Endothelial cell of umbilical vein (primary cell): ENCODE data around the gene MECP2. TPM values are rescaled to one million over a fixed set of nuclear protein-coding genes. Genes with fewer than 3 reads are reported as not detected.

ENCODE experiments used
- BruUV-seq: library from RNA; stranded (reverse); fragments of 400-500 nt; replicated peaks from 2 replicates; lab custom pipeline; 2021; lab: Mats Ljungman, UMichigan
- CTCF ChIA-PET: fragments of 300-600, 350-600 bp; sonication (Branson Sonifier 250); formaldehyde crosslinking; loops from one replicate; lab custom pipeline; 2021; ENCODE audit warnings: antibody characterized with exemption, inconsistent platforms; lab: Charles Lee
- POLR2A ChIA-PET: fragments of 300-600, 350-600 bp; sonication (Branson Sonifier 250); formaldehyde crosslinking; loops from one replicate; lab custom pipeline; 2021; ENCODE audit warnings: antibody characterized with exemption, inconsistent platforms; lab: Charles Lee
- DNase-seq: peaks from one replicate; pipeline ENCODE4 v3.0.0-alpha.2; 2011; ENCODE audit warnings: low read depth, low spot score
- FAIRE-seq: peaks from 2 replicates; lab custom pipeline; 2011; peaks lifted over from hg19 to GRCh38; lab: Jason Lieb, UNC
- H2AFZ ChIP-seq: 2 replicates; pipeline ENCODE4 v1.6.0; 2012; ENCODE audit warnings: low read depth, low read length, control low read depth, inconsistent platforms
- H3K27ac ChIP-seq: 2 replicates; pipeline ENCODE4 v1.5.1; 2011; ENCODE audit warnings: low read depth, mild to moderate bottlenecking, control low read depth, low read length, moderate library complexity; ENCODE audit not compliant: insufficient read depth
- H3K27me3 ChIP-seq, 2 experiments: 2 replicates each; pipeline versions ENCODE4 v1.6.0 to v1.6.1; 2011; ENCODE audit warnings: low read length in 2 of 2, mixed read lengths in 1 of 2; ENCODE audit not compliant: control insufficient read depth in 2 of 2, insufficient read depth in 2 of 2
- H3K36me3 ChIP-seq, 2 experiments: 2 replicates in 1 of 2; 3 replicates in 1 of 2; pipeline ENCODE4 v1.5.1; 2011; ENCODE audit warnings: low read length in 2 of 2, mild to moderate bottlenecking in 1 of 2, moderate library complexity in 1 of 2; ENCODE audit not compliant: control insufficient read depth in 2 of 2, insufficient read depth in 2 of 2; ENCODE audit errors: extremely low read depth in 1 of 2
- H3K4me1 ChIP-seq: 3 replicates; pipeline ENCODE4 v1.5.1; 2011; ENCODE audit warnings: mild to moderate bottlenecking, low read length; ENCODE audit not compliant: control insufficient read depth, insufficient read depth; ENCODE audit errors: extremely low read depth
- H3K4me2 ChIP-seq: 2 replicates; pipeline ENCODE4 v1.6.1; 2011; ENCODE audit warnings: low read length, control low read depth, mixed read lengths; ENCODE audit not compliant: insufficient read depth
- H3K4me3 ChIP-seq, 3 experiments: fragments of 200-600 bp in 1 of 3; sonication (generic), shearing (Covaris generic) in 1 of 3; replicated peaks in 1 of 3; 2 replicates each; pipeline ENCODE4 v1.5.1; 2011 to 2016; ENCODE audit warnings: control low read depth in 3 of 3, low read length in 3 of 3, mild to moderate bottlenecking in 2 of 3, inconsistent platforms in 1 of 3, low read depth in 1 of 3, moderate library complexity in 1 of 3; ENCODE audit not compliant: insufficient read depth in 1 of 3
- H3K79me2 ChIP-seq: 2 replicates; pipeline ENCODE4 v1.6.0; 2012; ENCODE audit warnings: low read length, inconsistent platforms; ENCODE audit not compliant: control insufficient read depth, insufficient read depth
- H3K9ac ChIP-seq: replicated peaks from 2 replicates; pipeline ENCODE3; 2011; ENCODE audit warnings: low read length, control low read depth; ENCODE audit not compliant: insufficient read depth; ENCODE audit errors: extremely low read depth
- H3K9me1 ChIP-seq: replicated peaks from 3 replicates; pipeline ENCODE4 v1.6.0; 2011; ENCODE audit warnings: mild to moderate bottlenecking, low read length; ENCODE audit not compliant: control insufficient read depth, insufficient read depth; ENCODE audit errors: extremely low read depth
- H3K9me3 ChIP-seq: replicated peaks from 2 replicates; pipeline ENCODE4 v1.5.1; 2012; ENCODE audit warnings: low read length, inconsistent platforms; ENCODE audit not compliant: control insufficient read depth, insufficient read depth
- H4K20me1 ChIP-seq: replicated peaks from 2 replicates; pipeline ENCODE3; 2011; ENCODE audit warnings: mild to moderate bottlenecking, low read length; ENCODE audit not compliant: control insufficient read depth, insufficient read depth; ENCODE audit errors: extremely low read depth
- EZH2 ChIP-seq: IDR thresholded peaks from 2 replicates; pipeline ENCODE4 v1.6.1; 2012; ENCODE audit warnings: borderline replicate concordance, low read depth, mild to moderate bottlenecking, moderate library complexity, low read length, inconsistent platforms; ENCODE audit not compliant: severe bottlenecking
- FOS ChIP-seq: IDR thresholded peaks from 2 replicates; pipeline ENCODE4 v1.6.1; 2011; ENCODE audit warnings: mild to moderate bottlenecking, low read length, moderate library complexity, borderline replicate concordance; ENCODE audit not compliant: insufficient read depth
- GATA2 ChIP-seq: IDR thresholded peaks from 2 replicates; pipeline ENCODE4 v1.7.0; 2011; ENCODE audit warnings: low read depth, mild to moderate bottlenecking, moderate library complexity, mixed read lengths, low read length; ENCODE audit not compliant: insufficient read length, insufficient read depth
- JUN ChIP-seq: IDR thresholded peaks from 2 replicates; pipeline ENCODE4 v1.6.1; 2011; ENCODE audit warnings: borderline replicate concordance, low read depth; ENCODE audit not compliant: insufficient read length, insufficient read depth
- dilution Hi-C: fragments of 300-500 bp; cut with MboI; formaldehyde crosslinking; loops from one replicate; pipeline ENCODE4 v1.15.0; 2019; ENCODE audit warnings: low sequenced_read_pairs; ENCODE audit not compliant: extremely low pct_ligation_motif_present
- intact Hi-C: fragments of 100-400 bp; cut with micrococcal nuclease; formaldehyde crosslinking; loops from one replicate; pipeline ENCODE4 v1.10.0; 2022
- polyA plus RNA-seq, 4 experiments: library from polyadenylated mRNA; depleted of rRNA in 3 of 4; stranded (reverse) in 3 of 4; unstranded in 1 of 4; fragments of >200 nt; gene quantifications; 2 replicates each; pipeline versions ENCODE4 v1.2.1 to v1.2.3, GENCODE V29; 2011 to 2012; ENCODE audit warnings: missing spikeins in 1 of 4
- total RNA-seq: library from RNA; stranded (reverse); gene quantifications from 2 replicates; pipeline ENCODE4 v1.2.3, GENCODE V29; 2021
- TF ChIP-seq, protein P1 (sequence below), 2 donors: IDR thresholded peaks; 1 replicate in 1 of 2; 2 replicates in 1 of 2; pipeline ENCODE4 v1.5.1; 2011; ENCODE audit warnings: low read length in 2 of 2, mild to moderate bottlenecking in 2 of 2, moderate library complexity in 2 of 2, control low read depth in 1 of 2, inconsistent platforms in 1 of 2, low read depth in 1 of 2; ENCODE audit not compliant: insufficient read depth in 1 of 2; ENCODE audit errors: extremely low read depth in 1 of 2
- TF ChIP-seq, protein P2 (sequence below): IDR thresholded peaks from 2 replicates; pipeline ENCODE4 v1.6.1; 2011; ENCODE audit not compliant: insufficient read depth, insufficient read length

MECP2 gene
- total and polyA plus RNA-seq, 2 donors (not counting 3 experiments of a cell fraction or from before 2014, with no cell fraction given): 9.0 to 45.3 TPM

DNA sequence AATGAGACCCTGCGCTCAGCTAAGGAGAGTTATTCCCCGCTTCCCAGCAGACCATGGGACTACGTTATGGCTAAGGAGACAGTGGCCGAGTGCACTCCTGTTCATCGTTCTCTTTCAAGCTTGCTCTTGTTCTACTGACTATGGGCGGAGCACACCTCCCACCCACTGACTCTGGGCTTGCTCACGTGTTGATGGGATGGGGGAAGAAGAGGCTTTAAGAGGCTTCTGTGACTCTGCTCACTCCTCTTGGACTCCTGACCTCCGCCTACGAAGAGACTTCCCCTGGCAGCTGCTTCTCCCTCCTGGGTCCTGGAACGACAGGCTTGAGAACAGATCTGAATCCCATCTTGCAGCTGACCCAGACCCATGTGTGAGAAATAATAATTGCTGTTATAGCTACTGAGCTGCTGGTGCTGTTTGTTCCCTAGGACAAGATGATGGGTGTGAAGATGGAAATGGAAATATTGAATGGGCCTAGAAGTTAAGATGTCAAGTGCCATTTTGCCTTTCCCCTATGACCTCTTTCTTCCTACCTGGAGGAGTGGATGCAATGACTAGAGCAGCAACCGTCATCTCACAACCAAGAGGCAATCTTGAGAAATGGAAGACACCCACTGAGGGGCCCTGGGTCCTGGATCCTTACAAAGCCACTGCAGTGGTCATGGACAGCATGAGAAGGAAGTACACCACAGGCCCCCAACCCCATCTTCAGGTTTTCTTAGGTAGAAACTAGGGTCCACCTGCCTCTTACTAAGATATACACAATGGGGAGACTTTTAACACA is 39.1 kb downstream of the MECP2 start:
- Histone ChIP-seq H3K79me2 (peaks cover 46% of the 10 kb centered on the region), H3K27me3 (no peaks in the 10 kb centered on the region), H3K36me3 (no peaks in the 10 kb centered on the region), H2AFZ (no peak overlapping the region), H4K20me1 (no peaks in the 10 kb centered on the region), H3K27ac (no peak overlapping the region), H3K4me3 (no peak overlapping the region), H3K9me3 (no peaks in the 10 kb centered on the region), H3K4me1 (peaks cover 7% of the 10 kb centered on the region), H3K9ac (no peak overlapping the region), H3K9me1 (no peaks in the 10 kb centered on the region), H3K4me2 (no peak overlapping the region)
- no TSS peak for BruUV-seq
- ChIA-PET POLR2A (no interaction called here), CTCF (no interaction called here)
- FAIRE-seq: no peak
- dilution Hi-C loops (no loop called here), intact Hi-C loops (no loop called here)
- no peak for DNase-seq
- TF ChIP-seq GATA2 (no peak), FOS (no peak), JUN (no peak)

DNA sequence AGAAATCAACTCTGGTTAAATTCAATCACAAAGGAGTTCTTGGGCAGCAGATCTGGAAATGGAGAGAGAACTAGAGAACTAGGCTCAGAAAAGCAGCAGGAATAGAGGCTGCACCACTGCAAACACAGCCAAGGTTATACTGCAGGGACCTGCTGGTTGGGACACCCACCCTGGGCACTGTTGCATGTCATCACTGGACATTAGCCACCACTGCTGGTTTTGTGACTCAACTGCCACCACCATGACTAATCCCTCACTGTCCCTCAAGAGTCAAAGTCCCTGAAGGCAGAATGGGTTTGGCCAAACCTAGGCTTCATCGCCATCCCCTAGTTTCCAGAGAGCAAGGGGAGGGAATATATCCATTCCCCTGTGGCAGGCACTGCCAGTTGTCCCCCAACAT is 39.7 kb downstream of the MECP2 start:
- no peaks in the 10 kb centered on the region for H4K20me1 ChIP-seq
- no peak for TF ChIP-seq FOS
- TF ChIP-seq GATA2: no peak
- no peak for TF ChIP-seq JUN
- TF ChIP-seq EZH2: no peak
- TF ChIP-seq, protein P1, sequence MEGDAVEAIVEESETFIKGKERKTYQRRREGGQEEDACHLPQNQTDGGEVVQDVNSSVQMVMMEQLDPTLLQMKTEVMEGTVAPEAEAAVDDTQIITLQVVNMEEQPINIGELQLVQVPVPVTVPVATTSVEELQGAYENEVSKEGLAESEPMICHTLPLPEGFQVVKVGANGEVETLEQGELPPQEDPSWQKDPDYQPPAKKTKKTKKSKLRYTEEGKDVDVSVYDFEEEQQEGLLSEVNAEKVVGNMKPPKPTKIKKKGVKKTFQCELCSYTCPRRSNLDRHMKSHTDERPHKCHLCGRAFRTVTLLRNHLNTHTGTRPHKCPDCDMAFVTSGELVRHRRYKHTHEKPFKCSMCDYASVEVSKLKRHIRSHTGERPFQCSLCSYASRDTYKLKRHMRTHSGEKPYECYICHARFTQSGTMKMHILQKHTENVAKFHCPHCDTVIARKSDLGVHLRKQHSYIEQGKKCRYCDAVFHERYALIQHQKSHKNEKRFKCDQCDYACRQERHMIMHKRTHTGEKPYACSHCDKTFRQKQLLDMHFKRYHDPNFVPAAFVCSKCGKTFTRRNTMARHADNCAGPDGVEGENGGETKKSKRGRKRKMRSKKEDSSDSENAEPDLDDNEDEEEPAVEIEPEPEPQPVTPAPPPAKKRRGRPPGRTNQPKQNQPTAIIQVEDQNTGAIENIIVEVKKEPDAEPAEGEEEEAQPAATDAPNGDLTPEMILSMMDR (IDR thresholded peaks at IDR 0.05; ENCODE audit: extremely low read depth in 1 of 2, insufficient read depth in 1 of 2, low read depth in 1 of 2, low read length in 2 of 2): no peak
- TF ChIP-seq, protein P2, sequence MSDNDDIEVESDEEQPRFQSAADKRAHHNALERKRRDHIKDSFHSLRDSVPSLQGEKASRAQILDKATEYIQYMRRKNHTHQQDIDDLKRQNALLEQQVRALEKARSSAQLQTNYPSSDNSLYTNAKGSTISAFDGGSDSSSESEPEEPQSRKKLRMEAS: no peak
- no TSS peak for BruUV-seq
- FAIRE-seq (no peak), DNase-seq (no peak)
- dilution Hi-C loops (no loop called here), intact Hi-C loops (no loop called here)
- no peak overlapping the region for H3K4me3 ChIP-seq
- peaks cover 7% of the 10 kb centered on the region for H3K4me1 ChIP-seq
- no peaks in the 10 kb centered on the region for H3K27me3 ChIP-seq
- H2AFZ ChIP-seq: no peak overlapping the region
- no peak overlapping the region for H3K27ac ChIP-seq
- H3K9me3 ChIP-seq: no peaks in the 10 kb centered on the region
- POLR2A ChIA-PET: interaction anchor here (0.6 kb wide), 1 partner anchor 55 kb away, joined by 4 read pairs; no protein-coding TSS in a partner anchor
- CTCF ChIA-PET: interaction anchor here (1.8 kb wide), 1 partner anchor 44 kb away, joined by 4 read pairs; no protein-coding TSS in a partner anchor
- peaks cover 46% of the 10 kb centered on the region for H3K79me2 ChIP-seq
- H3K4me2 ChIP-seq: no peak overlapping the region
- no peaks in the 10 kb centered on the region for H3K9me1 ChIP-seq
- H3K9ac ChIP-seq: no peak overlapping the region
- no peaks in the 10 kb centered on the region for H3K36me3 ChIP-seq
